Erythroblast (primary cell): ENCODE results near the gene INPP4B.

ENCODE experiments used
- DNase-seq, 2 experiments: peaks; one replicate each; lab custom pipeline; 2025; lab: John Stamatoyannopoulos, UW
- GATA1 ChIP-seq: IDR thresholded peaks from 2 replicates; pipeline ENCODE4 v1.6.1; 2011; ENCODE audit warnings: low read depth, mild to moderate bottlenecking, control low read depth, low read length, moderate library complexity
- POLR2A ChIP-seq: IDR thresholded peaks from 2 replicates; pipeline ENCODE4 v1.6.1; 2011; ENCODE audit warnings: mild to moderate bottlenecking, low read length

Gene INPP4B

DNA sequence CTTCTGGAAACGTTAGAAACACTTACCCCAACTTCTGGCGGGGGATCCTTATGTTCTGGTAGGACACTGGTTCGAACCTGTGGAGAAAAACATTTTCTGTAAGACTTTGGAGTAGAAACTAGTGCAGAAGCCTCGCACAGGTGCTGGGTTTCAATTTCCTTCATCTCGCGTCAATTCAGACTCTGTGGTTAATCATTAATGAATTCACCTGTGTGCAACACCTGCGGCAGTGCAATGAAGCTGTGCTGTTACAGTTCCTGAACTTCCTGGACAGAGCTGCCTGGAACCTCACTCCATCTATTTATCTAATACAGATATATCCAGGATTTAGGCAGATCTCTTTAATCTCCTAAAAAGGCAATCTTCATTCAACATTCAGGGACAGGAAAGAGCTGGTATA, 531.4 kb downstream of the INPP4B start:
- no peak for DNase-seq
- TF ChIP-seq GATA1, result no peak

DNA sequence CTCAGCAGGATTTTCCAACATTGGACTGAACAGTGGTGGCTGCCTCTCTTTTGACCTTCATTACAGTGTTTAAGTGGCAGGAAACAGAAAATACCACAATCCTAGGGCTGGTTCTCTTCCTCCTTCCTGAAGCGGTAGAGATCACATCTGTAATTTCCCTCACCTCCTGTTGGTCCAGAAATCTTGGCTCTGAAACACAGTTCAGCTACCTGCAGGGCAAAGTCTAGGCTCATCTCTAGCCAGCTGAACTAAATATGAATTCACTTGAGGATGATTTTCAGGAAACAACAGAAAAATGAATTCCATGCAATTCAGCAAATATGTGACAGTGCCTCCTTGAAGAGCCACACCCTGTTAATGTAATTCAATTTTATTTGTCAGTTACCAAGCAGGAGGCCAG, 531.9 kb downstream of the INPP4B start:
- TF ChIP-seq POLR2A, result no peak
- TF ChIP-seq GATA1, result no peak
- no peak for DNase-seq

DNA sequence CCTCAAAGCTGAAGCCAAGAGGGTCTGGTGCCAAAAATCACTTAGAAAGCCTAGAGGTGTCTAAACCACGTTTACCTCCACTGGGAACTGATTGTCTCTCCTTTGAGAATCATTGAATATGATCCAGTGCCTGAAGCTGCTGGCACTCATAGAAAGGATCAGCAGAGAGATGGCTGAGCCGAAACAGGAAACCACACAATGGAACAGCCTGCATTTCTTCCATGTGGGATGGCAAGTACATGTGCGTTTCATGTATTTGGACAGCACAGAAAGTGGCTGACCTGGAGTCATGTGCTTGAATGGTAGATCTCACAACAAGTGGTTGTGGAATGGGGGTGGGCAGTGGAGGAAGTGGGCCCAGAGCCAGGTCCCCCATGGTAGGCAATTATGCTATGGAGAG, 533.7 kb downstream of the INPP4B start:
- no peak for DNase-seq

DNA sequence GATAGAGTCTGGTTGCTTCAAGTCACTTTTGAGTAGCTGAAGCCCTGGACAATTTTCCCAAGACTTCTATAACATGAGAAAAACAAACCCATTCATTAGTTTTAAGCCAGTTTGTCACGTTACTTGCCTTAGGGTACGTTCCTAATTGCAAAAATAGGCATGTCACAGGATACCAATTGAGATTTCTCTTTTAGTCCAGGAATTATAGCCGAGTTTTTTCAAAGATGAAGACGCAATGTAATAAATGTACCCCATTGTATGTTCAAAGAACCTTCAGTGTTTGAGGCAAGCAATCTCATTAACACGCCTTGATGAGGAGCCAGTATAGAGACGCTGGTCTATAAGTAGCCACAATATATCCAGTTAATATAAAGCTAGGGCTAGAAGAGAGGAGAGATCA, 534.2 kb downstream of the INPP4B start:
- no peak for TF ChIP-seq POLR2A
- TF ChIP-seq GATA1, result no peak
- DNase-seq, result no peak

More for the DNA sequence above, 533.7 kb downstream of the INPP4B start:
- TF ChIP-seq GATA1, result no peak
- TF ChIP-seq POLR2A, result no peak

DNA sequence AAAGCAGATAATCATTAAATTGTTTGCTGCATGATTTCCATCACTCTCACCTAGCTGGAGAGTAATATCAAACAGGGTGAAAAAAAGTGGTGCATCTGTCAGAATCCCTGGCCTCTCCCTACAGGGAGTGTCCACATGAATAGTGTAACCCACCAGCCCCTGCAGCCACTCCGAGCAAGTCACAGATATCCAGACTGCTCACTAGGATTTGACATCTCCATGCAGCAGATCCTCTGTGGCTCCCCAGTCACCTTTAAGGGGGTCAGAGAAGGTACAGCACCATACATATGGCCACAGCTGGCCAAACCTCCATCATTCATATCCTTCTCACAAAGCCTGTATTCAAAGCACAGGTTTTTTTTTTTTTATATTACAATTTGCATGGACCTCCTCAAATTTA, 536.3 kb downstream of the INPP4B start:
- no peak for TF ChIP-seq GATA1
- no peak for DNase-seq

DNA sequence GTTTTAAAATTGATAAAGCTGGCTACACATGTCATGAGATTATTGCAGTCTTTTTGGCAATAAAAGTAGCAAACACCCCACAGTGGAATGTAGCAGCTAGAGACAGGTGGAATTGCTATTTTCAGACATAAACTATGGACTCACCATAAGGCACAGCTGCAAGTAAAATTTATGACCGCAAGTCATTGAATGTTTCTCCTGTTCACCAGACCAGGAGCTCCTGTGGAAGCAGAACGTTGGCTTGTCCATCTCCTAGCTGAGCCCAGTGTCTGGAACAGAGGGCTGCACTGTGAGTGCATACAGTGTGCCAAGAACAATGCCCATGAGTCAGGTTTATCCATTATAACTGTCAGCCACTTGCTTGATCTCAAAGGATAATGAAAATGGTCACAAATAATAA, 538.2 kb downstream of the INPP4B start:
- DNase-seq, result no peak
- TF ChIP-seq GATA1 (no peak), POLR2A (no peak)

DNA sequence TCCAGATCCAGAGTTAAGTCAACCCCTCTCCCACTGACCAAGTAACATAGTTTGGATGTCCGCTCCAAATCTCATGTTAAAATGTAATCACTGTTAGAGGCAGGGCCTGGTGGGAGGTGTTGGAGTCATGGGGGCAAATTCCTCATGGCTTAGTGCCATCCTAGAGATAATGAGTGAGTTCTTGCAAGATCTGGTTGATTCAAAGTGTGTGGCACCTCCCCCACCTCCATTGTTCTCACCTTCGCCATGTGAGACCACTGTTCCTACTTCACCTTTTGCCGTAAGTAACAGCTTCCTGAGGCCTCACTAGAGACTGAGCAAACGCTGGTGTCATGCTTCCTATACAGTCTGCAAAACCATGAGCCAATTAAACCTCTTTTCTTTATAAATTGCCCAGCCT, 548.8 kb downstream of the INPP4B start:
- DNase-seq, result no peak
- no peak for TF ChIP-seq POLR2A
- TF ChIP-seq GATA1, result no peak

DNA sequence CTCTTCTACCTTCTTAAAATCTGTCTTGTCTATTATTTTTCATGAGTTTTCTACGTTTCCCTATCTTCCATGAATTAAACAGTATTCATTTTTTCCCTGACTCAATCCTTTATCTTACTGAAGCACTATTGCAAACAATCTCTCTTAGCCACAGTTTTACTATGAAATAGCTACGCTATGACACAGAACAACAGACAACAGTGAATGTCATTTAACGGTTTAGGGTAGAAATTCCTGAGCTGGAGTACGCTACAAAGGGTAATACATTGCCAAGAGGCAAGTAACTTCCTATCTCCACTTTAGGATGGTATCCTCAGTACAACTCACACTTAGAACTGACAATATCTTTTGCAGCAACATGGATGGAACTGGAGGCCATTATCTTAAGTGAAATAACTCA, 552.6 kb downstream of the INPP4B start:
- no peak for DNase-seq
- TF ChIP-seq GATA1 (no peak), POLR2A (no peak)

DNA sequence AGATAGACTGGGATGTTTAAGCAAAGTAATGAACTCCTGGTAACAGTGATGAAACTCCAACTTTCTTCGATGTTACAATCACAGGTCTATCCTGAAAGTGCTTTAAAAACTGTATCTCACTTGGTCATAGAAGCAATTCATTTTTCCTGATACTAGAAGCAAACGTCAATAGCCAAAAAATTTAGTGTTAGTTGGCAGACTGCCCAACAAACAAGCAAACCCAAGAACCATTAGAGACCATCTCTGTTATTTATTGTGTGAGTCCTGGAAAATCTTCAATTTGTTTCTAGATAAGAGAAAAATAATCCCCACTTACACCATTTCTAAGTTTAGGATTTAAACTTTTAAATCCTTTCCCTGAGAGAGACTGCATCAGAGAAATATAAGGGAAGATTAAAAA, 553.9 kb downstream of the INPP4B start:
- TF ChIP-seq POLR2A, result no peak
- DNase-seq, result no peak

DNA sequence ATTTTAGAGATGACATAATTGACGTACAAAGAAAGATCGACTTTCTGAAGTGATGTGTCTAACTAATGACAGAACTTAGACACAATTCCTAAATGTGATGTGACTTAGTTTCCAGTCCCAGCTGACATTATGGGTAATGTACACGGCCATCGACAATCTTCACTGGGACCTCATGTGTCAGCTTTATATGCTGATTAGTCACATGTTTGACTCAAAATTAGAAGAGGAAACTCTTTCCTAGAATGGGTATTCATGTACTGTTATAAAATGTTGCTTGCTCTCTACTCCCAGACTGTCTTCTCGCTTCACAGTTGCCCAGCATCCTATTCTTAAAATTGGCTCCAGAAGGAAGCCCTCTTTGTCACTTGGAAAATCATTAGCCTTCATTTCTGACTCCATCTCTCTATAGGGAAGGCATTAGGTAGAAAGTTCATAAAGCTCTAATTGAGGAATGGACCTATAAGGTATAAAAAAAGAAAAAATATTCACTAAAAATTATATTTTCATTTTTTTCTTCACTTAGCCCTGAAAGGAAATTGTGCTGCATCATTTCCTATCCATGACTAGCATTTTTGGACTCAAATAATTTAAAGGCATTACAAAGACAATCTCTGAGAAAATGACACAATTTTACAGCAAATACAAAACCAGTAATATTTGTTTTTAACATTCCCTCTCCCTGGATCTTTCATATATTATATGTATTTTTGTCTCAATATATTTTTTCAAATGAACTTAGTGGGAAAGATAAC, 554.6 kb downstream of the INPP4B start:
- TF ChIP-seq POLR2A (no peak), GATA1 (no peak)
- no peak for DNase-seq

DNA sequence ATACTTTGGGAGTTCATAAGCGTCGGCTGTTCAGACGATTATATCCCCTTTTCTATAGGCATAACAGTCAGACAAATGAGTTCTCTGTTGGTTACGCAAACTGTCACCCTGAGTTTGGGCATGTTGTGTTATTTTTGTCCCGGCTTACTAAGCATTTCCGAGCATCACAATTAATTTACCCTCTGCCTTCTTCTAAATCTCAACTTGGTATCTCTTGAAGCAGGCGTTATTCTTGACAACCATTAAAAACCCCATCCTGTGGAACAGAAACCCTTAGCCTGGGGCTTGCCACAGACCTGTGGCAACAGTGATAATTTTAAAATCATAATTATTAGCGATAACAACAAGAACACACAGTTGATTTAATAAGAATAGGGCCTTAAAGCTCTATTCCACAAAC, 558.7 kb downstream of the INPP4B start:
- no peak for TF ChIP-seq POLR2A
- no peak for TF ChIP-seq GATA1

DNA sequence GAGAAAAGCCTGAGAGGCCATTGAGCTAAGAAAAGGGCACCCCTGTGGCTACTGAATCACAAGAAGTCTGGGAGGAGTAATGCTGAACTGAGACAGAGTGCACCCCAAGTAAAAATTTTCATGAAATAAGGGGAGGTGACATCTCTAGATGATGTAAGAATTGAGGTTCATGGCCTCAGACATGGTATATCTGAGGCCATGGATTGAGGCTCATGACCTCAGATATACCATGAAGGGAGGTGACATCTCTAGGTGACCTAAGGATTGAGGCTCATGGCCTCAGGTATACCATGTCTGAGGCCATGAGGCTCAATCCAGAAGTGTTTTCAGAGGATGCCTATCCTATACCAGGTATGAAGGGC, 560.9 kb downstream of the INPP4B start:
- peak in 1 of 2 experiments; percentile 22 for DNase-seq
- TF ChIP-seq POLR2A (no peak), GATA1 (no peak)

More for the DNA sequence above, 558.7 kb downstream of the INPP4B start:
- DNase-seq, result no peak

DNA sequence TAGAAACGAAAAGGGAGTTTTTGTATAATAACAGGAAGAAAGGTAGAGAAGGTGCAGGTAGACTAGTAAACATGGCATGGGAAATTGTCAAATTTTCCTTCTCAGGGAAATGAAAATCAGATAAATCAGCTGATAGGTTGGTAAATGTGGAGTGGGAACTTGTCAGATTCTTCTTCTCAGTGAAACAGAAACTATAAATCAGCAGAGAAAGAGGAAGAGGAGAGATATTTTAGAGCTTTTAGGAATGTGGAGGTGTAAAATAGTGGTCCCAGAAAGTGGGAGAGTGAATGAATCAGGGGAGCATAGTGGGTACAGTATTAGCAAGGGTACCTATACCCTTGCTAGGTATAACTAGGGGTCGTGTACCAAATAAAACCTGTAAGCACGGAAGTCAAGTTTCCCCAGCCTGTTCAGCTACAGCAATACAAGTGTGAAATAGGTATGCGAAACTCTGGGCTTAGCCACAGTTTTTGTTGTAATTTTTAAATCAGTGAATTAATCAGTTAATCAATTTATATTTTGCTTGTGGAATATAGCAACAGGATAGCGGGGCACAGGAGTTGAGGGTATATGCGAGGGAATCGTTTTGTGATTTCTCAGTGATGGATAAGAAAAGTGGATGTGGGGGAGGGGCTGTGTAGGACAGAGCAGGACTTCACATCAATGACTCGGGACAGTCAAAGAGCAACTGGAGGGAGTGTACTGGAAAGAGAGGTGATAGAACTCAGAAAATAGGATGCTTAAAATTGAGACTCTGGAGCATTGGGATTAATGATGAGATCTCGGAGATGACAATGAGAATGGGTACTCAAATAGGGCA, 561.5 kb downstream of the INPP4B start:
- no peak for TF ChIP-seq POLR2A
- TF ChIP-seq GATA1, result no peak
- no peak for DNase-seq

DNA sequence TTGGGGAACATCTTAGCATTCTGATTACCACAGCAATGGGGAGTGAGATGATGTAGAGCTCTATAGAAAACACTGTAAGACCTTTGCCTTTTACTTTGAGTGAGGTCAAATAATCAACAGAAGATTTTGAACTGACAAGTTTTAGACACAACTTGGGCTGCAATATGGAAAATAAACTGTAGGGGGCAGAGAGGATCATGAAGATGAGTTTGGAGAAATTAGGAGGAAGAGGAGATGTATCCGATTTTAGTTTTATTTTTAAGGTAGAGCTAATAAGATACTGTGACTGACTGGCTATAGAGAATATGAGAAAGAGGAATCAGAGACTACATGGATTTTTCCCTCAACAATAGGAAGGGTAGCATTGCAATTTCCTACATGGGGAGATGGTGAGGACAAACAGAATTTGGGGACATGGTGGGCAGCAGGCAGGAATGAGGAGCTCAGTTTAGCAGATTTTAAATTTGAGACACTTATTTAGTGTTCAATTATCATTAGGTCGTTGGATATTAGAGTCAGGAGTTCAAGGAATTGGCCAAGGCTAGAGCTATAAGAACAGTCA, 563.1 kb downstream of the INPP4B start:
- TF ChIP-seq POLR2A (no peak), GATA1 (no peak)
- DNase-seq, result peak; percentile 3 to 44

DNA sequence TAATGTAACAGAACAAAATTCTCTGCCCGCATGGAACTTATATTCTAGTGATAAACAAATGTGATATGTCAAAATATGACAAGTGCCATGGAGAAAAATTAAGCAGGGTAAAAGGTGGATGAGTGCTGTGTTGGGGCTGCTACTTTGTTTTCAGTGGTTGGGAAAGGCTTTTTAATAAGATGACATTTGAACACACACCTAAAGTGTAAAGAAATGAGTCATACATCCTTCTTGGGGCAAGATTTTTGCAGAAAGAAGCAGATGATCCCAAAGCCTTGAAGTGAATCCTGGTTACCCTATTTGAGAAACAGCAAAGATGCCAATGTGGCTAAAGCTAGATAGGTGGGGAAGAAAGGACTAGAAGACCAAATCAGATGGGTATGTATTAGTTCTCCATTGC, 564.1 kb downstream of the INPP4B start:
- TF ChIP-seq POLR2A (no peak), GATA1 (no peak)
- no peak for DNase-seq
